Brain pericyte (primary cell): ENCODE results near the gene C10orf71.

Experiments
- DNase-seq: peaks from one replicate; pipeline ENCODE4 v3.0.0-alpha.2; 2012; ENCODE audit warnings: low read depth, low spot score

The C10orf71 gene

DNA sequence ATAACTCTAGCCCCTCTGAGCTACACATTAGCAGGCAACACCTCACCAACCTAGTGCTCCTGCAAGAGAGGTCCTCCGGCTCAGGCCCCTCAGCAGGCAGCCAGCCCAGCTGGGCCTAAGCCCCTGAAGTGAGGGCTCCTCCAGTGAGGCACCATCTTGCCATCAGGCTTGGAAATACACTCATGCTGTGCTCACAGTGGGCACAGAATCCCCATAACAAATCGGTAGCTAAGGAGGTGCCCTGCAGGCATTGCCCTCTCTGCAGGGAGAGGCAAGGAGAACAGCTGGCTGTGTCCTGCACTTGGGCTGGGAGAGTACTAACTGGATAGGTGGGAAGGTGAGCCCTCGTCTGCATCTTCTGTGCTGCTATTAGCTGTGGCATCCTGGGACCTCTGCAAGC lies 3.7 kb upstream of the C10orf71 start:
- DNase-seq, result no peak

DNA sequence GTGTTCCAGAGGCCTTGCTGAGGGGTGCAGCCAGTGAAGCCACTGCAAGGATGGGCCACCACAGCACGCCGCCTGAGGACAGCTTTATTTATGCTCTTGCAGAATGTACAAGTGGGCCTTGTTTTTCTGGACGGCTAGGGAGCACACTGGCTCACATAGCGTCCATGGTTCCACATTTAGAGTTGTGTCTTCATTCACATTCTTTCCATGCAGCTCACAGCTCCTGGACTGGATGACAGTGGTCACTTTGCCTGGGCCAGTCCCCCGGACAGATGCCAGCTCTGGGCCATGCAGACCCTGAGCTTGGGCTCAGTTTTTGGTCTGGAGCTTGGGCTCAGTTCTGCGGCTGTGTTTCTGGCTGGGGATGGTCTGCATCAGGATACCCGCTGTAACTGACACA lies 2.6 kb upstream of the C10orf71 start:
- no peak for DNase-seq

DNA sequence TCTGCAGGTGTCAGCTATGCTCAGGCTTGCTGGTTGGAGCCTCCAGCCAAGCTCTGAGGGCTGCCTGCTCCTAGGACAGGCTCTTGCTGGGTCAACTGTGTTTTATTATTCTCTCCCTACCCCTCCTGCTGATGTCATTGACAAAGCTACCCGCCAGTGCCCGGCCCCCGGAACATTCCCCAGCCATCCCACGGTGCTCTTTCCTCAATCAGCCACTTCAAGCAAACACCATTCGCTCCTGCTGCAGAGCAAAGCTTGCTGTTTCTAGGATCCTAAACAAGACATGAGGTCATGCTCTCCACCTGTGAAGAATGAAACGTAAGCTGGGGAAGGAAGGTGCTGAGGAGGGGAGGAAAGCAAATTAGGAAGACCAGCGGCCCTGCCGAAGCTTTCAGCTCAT lies 2.1 kb upstream of the C10orf71 start:
- DNase-seq, result no peak

DNA sequence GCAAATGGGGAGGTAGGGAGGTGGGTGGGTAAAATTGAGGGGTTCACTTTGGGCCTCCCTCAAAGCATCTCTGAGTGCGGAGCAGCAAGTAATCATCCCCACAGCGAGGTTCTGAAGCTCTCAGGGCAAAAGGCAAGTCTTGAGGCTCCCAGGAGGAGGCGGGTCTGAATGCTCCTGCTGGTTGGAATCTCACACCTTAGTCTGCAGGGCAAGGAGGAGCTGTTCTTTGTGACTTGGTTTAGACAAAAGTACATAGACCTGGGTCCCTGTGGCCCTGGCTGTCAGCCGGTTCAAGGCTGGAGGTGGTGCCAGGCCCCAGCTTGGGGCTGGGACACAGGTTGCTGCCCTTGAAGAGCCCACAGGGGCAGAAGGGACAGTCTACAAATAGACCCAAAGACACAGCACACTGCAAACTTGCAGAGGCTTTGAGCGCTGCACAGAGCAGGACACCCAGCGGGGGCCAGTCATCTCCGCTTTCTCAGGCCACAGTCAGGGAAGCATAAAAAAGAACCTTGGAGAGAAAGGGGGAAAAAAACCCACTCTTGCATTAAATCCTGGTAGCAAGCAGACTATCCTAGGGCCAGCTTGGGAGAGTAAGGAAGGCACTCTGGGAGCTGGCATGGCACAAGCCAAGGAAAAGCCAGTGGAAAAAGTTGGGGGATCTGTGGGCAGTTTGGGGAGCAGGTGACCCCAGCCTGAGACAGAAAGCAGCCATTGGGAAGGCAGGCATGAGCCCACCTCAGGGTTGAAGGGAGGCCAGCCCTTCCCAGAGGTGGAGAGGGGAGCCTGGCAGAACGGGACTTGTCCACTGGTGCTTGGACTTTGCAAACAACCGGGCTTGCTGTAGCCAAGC lies 926 bp upstream of the C10orf71 start:
- DNase-seq, result no peak

DNA sequence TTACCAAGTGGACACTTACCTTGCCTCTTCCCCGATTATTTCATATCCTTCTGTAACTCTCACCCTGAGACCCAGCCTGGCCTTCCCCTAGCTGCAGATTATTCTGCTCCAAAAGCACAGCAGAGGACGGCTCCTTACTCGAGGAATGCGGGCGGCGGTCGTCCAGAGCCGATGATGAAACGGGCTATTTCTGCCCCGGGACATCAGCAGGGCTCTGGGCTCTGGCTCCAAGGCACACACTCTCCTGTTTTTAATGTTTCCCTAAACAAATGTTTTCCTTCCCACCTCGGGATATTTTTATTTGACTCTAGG lies 343 bp upstream of the C10orf71 start:
- DNase-seq, result no peak

DNA sequence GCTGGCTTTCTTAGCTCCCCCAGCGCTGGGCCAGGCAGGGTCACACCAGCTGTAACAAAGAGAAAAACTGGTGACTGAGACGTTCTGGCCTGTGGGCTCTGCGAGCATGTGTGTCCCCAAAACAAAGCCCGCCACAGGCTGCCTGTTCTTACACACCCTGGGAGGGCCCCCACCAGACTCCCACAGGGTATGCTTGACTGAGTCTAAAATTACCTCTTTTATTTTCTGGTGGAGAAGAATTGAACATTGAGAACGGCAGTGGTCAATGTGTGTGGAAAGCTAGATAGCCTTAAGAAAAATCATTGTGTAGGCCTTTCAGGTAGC lies 808 bp downstream of the C10orf71 start:
- no peak for DNase-seq

DNA sequence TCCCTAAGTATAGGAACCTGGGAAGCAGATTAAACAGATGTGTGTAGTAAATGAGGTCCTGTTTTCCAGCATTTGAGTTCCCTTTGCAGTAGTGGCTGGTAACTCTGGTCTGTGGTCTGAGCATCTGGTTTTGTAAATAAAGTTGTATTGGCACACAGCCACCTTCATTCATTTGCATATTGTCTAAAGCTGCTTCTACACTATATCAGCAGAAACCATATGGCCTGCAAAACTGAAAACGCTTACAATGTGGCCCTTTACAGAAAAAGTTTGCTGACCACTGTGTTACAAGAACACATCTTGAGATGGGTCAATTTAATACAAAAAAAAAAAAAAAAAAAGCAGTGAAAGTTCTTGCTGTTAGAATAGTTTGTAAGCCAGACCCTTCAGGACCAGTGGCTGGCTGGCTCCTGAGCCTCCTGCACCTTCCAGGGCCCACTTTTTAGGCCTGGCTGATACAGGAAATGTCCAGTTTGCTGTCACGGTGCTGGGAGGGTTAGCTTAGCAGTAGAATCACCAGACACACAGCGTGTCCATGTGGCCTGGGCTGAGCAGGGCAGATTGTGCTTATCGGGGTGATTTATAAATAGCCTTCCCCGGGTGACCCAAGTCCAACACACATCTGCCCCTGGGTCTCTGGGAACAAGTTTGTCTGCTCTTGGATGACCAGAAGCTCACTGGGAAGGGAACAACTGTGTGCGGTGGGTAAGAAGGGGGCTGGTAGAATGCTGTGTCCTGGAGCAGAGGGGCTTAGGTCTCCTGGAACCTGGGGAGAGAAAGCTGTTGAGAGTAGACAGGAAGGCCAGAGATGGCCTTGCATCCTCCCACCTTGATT lies 1.4 kb downstream of the C10orf71 start:
- no peak for DNase-seq

DNA sequence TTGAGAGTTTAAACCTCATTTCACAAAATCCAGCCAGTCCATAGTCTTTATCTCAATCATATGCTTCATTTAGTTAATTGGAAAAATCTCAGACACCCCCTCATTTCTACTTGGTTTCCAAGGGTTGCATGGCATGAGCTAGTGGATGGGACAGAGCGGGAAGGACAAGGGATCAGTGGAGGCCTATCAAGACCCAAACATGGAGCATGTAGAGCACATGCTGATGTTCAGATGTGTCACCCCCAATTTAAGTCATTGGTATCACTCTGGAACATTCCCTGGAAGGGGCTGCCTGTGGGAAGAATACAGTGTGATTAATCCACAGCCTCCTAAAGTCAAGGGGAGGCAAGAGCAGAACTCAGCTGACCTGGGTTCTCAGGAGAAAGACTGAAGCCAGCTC lies 2.3 kb downstream of the C10orf71 start:
- DNase-seq, result no peak

- DNase-seq, result no peak
These were observed 3.1 kb downstream of the C10orf71 start for GRCh38 chr10:49302088-49302487.

DNA sequence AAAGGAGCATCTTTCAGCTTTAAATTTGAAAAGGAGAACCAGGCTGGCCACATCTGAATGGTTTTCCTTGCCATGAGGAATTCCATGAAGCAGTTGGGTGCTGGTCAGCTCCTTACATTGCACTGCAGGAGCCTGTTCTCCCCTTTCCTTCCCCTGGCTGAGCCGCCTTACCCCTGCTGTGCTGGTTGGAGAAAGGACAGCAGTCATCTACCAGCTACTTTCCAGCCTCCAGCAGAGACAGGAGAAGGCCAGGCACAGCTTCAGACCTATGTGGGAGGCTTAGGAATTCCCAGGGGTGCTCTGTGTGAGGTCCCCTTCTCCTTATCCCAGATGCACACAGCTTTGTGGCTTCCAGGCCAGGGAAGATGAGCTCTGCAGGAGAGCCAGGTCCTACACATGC lies 4.7 kb downstream of the C10orf71 start:
- no peak for DNase-seq

- no peak for DNase-seq
These were observed 5.2 kb downstream of the C10orf71 start for GRCh38 chr10:49304137-49304536.

- no peak for DNase-seq
These were observed 9.0 kb downstream of the C10orf71 start for GRCh38 chr10:49307921-49308320.

DNA sequence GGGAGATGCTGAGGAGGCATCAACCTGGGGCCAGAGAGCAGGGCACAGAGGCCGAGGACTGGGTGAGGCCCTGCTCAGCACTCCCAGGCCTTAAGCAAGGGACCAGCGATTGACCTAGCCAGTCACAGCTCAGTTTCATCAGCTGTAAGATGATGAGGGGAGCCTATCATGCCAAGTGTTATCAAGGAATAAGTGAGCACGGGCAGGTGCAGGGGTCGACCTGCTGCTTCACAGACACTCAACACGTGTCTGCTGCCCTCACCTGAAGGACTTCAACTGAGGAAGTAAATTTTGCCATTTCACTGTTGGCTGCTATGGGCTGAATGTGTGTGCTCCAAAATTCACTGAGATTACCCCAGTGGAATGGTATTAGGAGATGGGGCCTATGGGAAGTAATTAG lies 9.9 kb downstream of the C10orf71 start:
- no peak for DNase-seq

DNA sequence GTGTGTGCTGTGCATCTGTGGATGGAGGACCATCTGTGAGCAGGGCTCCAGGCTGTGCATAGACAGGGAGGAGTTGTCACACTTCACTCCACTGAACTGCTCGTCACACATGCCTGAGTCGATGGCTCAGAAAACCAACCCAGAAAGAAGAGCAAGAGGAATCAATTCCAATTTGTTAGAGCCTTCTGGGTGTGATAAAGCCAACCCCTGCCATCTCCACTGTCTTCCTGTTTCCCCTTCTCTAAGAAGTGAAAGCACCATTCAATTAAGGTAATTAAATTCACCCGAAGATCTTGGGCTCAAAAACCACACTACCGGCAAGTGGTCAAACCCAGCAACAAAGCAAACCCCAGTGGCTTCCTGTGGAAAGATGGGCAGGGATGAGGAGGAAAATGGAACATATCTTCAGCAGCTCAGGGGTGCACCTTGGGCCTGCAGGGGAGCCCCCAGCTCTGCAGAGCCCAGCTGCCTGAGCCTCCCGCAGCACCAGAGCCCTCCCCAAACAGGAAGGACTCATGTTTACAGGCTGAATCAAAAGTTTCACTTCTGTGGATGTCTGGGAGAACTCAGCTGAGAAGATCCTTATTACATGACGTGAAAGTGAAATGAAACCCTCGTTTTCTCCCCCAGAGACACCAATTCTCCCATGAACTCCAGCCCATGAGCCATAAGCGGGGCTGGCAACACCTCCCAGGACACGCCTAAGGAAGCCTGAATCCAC lies 10.9 kb downstream of the C10orf71 start:
- no peak for DNase-seq

DNA sequence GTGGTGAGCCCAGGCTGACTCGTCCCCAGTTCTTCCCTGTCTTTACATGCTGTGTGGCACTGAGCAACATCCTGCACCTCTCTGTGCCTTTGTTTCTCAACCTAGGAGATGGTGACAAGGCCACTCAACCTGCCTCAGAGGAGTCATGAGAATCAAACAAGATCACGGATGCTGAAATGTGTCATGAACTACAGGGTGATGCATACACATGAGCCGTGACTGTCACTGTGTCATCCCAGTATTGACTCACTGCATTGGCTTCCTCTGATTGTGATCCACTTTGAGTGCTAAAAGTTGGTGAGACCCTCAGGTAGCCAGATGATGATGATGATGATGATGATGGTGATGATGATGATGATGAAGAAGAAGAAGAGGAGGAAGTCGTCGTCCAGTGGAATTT lies 11.5 kb downstream of the C10orf71 start:
- DNase-seq, result no peak

- no peak for DNase-seq
These were observed 12.1 kb downstream of the C10orf71 start for GRCh38 chr10:49310901-49311554.

DNA sequence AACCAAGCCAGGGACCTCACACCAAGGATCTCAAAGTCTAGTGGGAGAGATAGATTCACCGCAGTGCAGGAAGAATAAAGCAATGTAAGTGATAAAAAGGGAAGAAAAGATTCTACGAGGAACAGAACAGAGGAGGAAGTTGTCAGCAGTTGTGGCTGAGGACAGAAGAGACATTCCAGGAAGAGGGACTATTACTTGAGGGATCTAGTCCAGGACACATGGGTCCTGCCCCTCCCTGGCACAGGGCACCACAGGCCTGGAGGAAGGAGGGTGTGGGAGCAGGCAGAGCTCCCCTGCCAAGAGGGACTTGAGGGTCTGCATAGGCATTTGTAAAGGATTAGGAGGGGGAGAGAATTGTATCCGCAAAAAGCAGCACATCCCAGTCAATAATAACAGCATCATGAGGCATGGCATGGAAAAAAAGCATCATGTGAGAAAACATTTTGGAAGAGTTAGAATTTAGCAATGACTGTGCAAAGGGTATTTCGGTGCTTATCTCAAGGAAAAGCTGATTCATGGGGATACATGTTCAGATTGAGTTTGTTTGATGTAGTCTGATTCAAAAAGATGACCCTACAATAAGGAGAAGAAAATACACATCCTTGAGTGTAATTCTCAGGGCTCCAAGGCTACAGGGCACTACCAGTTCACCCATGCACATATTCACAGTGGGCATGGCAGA lies 12.7 kb downstream of the C10orf71 start:
- DNase-seq, result no peak

DNA sequence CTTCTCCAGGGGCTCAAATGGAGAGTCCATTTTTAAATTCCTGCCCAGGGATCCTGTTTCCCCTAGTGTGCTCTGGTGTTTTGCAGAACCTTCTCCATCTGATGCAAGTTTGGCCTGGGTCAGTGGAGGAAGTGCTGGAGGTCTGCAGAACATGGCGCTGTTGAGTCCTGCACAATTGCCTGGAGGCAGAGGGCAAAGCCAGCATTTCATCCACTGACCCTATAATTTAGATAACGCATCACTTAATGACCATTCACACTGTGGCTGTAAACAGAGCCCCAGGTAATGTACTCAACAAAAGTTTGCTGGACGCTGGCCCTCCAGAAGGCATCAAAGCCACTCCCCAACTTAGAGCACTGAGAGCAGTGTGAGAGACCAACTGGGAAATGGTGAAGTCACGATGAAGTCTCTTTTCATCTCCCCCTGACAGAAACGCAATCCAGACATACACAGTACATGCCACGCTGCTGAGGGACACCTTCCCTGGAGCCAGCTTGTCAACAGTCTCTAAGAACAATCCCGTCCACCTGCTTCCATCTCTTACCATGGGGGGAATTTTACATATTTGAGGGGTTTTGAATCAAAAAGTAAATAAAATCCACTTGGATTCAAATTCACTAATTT lies 13.4 kb downstream of the C10orf71 start:
- DNase-seq, result no peak

GRCh38 chr10:49313501-49314070 lies 14.6 kb downstream of the C10orf71 start:
- no peak for DNase-seq

GRCh38 chr10:49314806-49315205 lies 15.8 kb downstream of the C10orf71 start:
- DNase-seq, result no peak

DNA sequence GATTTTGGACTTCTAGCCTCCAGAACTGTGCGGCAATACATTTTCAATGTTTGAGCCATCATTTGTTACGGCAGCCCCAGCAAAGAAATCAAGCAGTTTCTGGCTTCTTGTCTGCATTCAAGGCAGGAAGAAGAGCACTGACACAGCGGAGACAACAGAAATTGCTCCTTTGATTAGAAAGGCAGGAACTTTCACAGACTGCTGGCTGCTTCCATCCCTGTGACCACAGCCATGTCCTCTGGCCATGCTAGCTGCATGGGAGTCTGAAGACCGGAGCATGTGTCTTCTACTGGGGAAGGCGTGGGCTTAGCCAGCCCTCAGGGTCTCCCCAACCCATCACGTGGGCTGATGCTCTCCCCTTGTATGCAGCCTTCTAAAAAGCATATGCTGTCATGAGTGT lies 19.1 kb downstream of the C10orf71 start:
- no peak for DNase-seq
